ENCODE results near the gene KCNH1. TPM values are rescaled to one million over a fixed set of nuclear protein-coding genes. Genes with fewer than 3 reads are reported as not detected.

Gene KCNH1
- total and polyA plus RNA-seq, 2 of the 4 experiments (the other 2 are of a cell fraction): 0.27 to 0.54 TPM

GRCh38 chr1:210669951-210670350 is 464.0 kb downstream of the KCNH1 start:
- Histone ChIP-seq H3K36me3 (ENCODE audit: control insufficient read depth, insufficient read depth, low read length) (no peaks in the 10 kb centered on the region), H4K8ac (ENCODE audit: low read depth in 2 of 2, low read length in 2 of 2) (no peak overlapping the region), H4K91ac (ENCODE audit: insufficient read depth, low read depth, low read length) (no peak overlapping the region), H3K18ac (ENCODE audit: low read depth, low read length) (no peak overlapping the region), H3K27me3 (ENCODE audit: control insufficient read depth, insufficient read depth, low read length) (no peaks in the 10 kb centered on the region), H3K9me1 (ENCODE audit: insufficient read depth, low read length) (no peaks in the 10 kb centered on the region), H3K9ac (ENCODE audit: low read depth, low read length) (no peak overlapping the region), H3K23ac (ENCODE audit: low read depth, low read length) (no peak overlapping the region), H2BK15ac (ENCODE audit: low read depth, low read length) (no peak overlapping the region), H4K5ac (ENCODE audit: low read depth, low read length) (no peak overlapping the region), H2BK5ac (ENCODE audit: low read depth, low read length, poor library complexity, severe bottlenecking) (no peak overlapping the region), H3K4me3 (ENCODE audit: insufficient read depth, low read depth, low read length) (no peak overlapping the region), H2BK120ac (ENCODE audit: low read depth, low read length) (no peak overlapping the region), H2AFZ (replicated peaks; ENCODE audit: low read length, poor library complexity) (no peak overlapping the region), H3K4ac (ENCODE audit: low read depth, low read length) (no peak overlapping the region), H3K4me2 (ENCODE audit: low read depth, low read length) (no peak overlapping the region), H3K4me1 (ENCODE audit: control insufficient read depth, insufficient read depth, low read length) (no peaks in the 10 kb centered on the region), H2AK9ac (replicated peaks; ENCODE audit: low read depth, low read length, poor library complexity) (no peak overlapping the region), H2AK5ac (ENCODE audit: low read depth, low read length) (no peak overlapping the region), H3K9me3 (ENCODE audit: control insufficient read depth, insufficient read depth, low read length) (no peaks in the 10 kb centered on the region), H2BK20ac (ENCODE audit: low read depth, low read length) (no peak overlapping the region), H3K27ac (ENCODE audit: insufficient read depth, low read length) (no peak overlapping the region), H3K14ac (replicated peaks; ENCODE audit: low read depth, low read length) (no peak overlapping the region), H3K79me1 (ENCODE audit: low read depth in 1 of 2, low read length in 2 of 2) (no peaks in the 10 kb centered on the region), H4K20me1 (ENCODE audit: insufficient read depth, low read length) (no peaks in the 10 kb centered on the region), H3K56ac (ENCODE audit: extremely low read depth, insufficient read depth, low read length) (no peak overlapping the region)
- TF ChIP-seq NFE2L2 (IDR thresholded peaks at IDR 0.05; ENCODE audit: low read depth, low read length): no peak
- TF ChIP-seq, protein P1, sequence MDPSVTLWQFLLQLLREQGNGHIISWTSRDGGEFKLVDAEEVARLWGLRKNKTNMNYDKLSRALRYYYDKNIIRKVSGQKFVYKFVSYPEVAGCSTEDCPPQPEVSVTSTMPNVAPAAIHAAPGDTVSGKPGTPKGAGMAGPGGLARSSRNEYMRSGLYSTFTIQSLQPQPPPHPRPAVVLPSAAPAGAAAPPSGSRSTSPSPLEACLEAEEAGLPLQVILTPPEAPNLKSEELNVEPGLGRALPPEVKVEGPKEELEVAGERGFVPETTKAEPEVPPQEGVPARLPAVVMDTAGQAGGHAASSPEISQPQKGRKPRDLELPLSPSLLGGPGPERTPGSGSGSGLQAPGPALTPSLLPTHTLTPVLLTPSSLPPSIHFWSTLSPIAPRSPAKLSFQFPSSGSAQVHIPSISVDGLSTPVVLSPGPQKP (IDR thresholded peaks at IDR 0.05; ENCODE audit: borderline replicate concordance, low read depth, low read length): no peak
- no peak for TF ChIP-seq MXI1 (IDR thresholded peaks at IDR 0.05; ENCODE audit: borderline replicate concordance, low read depth, low read length)
- no peak for TF ChIP-seq MAFK (IDR thresholded peaks at IDR 0.05; ENCODE audit: low read depth, low read length)
- TF ChIP-seq RAD21 (IDR thresholded peaks at IDR 0.05; ENCODE audit: low read length): no peak
- no peak for TF ChIP-seq BHLHE40 (IDR thresholded peaks at IDR 0.05; ENCODE audit: low read depth, low read length)
- TF ChIP-seq, protein P2, sequence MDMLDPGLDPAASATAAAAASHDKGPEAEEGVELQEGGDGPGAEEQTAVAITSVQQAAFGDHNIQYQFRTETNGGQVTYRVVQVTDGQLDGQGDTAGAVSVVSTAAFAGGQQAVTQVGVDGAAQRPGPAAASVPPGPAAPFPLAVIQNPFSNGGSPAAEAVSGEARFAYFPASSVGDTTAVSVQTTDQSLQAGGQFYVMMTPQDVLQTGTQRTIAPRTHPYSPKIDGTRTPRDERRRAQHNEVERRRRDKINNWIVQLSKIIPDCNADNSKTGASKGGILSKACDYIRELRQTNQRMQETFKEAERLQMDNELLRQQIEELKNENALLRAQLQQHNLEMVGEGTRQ (IDR thresholded peaks at IDR 0.05; ENCODE audit: low read depth, low read length): no peak
- no peak for TF ChIP-seq SMC3 (IDR thresholded peaks at IDR 0.05; ENCODE audit: low read depth, low read length)
- no peak for TF ChIP-seq CHD1 (IDR thresholded peaks at IDR 0.05; ENCODE audit: low read depth, low read length)
- TF ChIP-seq CTCF (conservative IDR thresholded peaks at IDR 0.05; ENCODE audit: low read depth, low read length): no peak
- no peak for TF ChIP-seq FOS (IDR thresholded peaks at IDR 0.05; ENCODE audit: low read depth, low read length)
- TF ChIP-seq MAZ (IDR thresholded peaks at IDR 0.05; ENCODE audit: borderline replicate concordance, low read depth, low read length): no peak
- TF ChIP-seq RFX5 (IDR thresholded peaks at IDR 0.05; ENCODE audit: low read depth, low read length): no peak
- TF ChIP-seq RCOR1 (IDR thresholded peaks at IDR 0.05; ENCODE audit: insufficient replicate concordance, low read length): no peak
- no peak for TF ChIP-seq CEBPB (IDR thresholded peaks at IDR 0.05; ENCODE audit: low read depth, low read length)
- CTCF ChIA-PET: no interaction called here
- no peak for ATAC-seq (ENCODE audit: low read depth)
- no TSS peak for BruUV-seq (replicated peaks)
- DNase-seq: no peak
- intact Hi-C loops (cut with micrococcal nuclease) (no loop called here), in situ Hi-C loops (cut with MboI; ENCODE audit: low sequenced_read_pairs) (no loop called here), dilution Hi-C loops (cut with HindIII; ENCODE audit: low sequenced_read_pairs, unreplicated experiment) (no loop called here)
- POLR2A ChIA-PET (ENCODE audit: unreplicated experiment): no interaction called here
